Neutrophil (primary cell): ENCODE data around the gene GXYLT1.

ENCODE experiments used
- H3K27ac ChIP-seq: fragments of 200-600 bp; sonication (generic); 2 replicates; pipeline ENCODE4 v1.5.1; 2016; ENCODE audit warnings: mild to moderate bottlenecking, moderate library complexity
- H3K27me3 ChIP-seq: fragments of 200-600 bp; sonication (generic); 2 replicates; pipeline ENCODE4 v1.6.0; 2016; ENCODE audit warnings: mild to moderate bottlenecking
- H3K36me3 ChIP-seq: fragments of 200-600 bp; sonication (generic); 2 replicates; pipeline ENCODE4 v1.5.1; 2017
- H3K4me1 ChIP-seq, 2 experiments: fragments of 200-600 bp in 1 of 2; sonication (generic) in 1 of 2; 1 replicate in 1 of 2; 2 replicates in 1 of 2; pipeline versions ENCODE4 v1.5.1 to v1.6.1; 2013 to 2016; ENCODE audit warnings: low read depth in 1 of 2, low read length in 1 of 2, mild to moderate bottlenecking in 1 of 2, moderate library complexity in 1 of 2; ENCODE audit not compliant: control insufficient read depth in 1 of 2, insufficient read depth in 1 of 2
- H3K4me3 ChIP-seq, 2 experiments: fragments of 200-600 bp in 1 of 2; sonication (generic) in 1 of 2; 1 replicate in 1 of 2; 2 replicates in 1 of 2; pipeline ENCODE4 v1.5.1; 2013 to 2016; ENCODE audit warnings: low read depth in 1 of 2, low read length in 1 of 2, mild to moderate bottlenecking in 1 of 2, moderate library complexity in 1 of 2
- H3K9me3 ChIP-seq: fragments of 200-600 bp; sonication (generic); 2 replicates; pipeline ENCODE4 v1.5.1; 2016
- CTCF ChIP-seq: fragments of 200-600 bp; sonication (generic); IDR thresholded peaks from 2 replicates; pipeline ENCODE4 v1.5.1; 2016; ENCODE audit warnings: antibody characterized with exemption

The GXYLT1 gene

DNA sequence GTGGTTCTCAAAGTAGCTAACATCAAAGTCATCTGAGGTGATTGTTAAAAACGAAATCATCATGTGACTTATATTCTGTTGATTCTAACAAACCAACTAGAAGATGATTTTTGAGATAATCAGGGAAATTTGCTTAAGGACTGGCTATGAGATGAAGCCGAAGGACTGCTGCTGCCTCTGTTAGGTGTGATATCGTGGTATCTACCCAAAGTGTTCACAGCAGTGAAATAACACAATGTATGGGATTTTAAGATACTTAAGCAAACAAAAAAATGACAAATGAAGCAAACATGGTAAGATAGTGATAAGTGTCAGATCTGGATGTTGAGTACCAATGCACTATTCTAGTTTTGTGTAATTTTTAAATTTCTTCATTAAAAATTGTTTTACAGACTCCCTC, 59.1 kb downstream of the GXYLT1 start:
- no peak for TF ChIP-seq CTCF
- Histone ChIP-seq H3K36me3 (peaks cover 25% of the 10 kb centered on the region), H3K4me1 (peaks cover 0 to 8% of the 10 kb centered on the region in 2 experiments), H3K27me3 (no peaks in the 10 kb centered on the region), H3K27ac (no peak overlapping the region), H3K9me3 (no peaks in the 10 kb centered on the region), H3K4me3 (no peak overlapping the region)

- TF ChIP-seq CTCF, result no peak
- Histone ChIP-seq H3K4me3 (no peak overlapping the region), H3K27ac (no peak overlapping the region), H3K4me1 (peaks cover 0 to 8% of the 10 kb centered on the region in 2 experiments), H3K9me3 (no peaks in the 10 kb centered on the region), H3K27me3 (no peaks in the 10 kb centered on the region), H3K36me3 (peaks cover 26% of the 10 kb centered on the region)
Observed at GRCh38 chr12:42084522-42084921, 60.2 kb downstream of the GXYLT1 start.

GRCh38 chr12:42076976-42077375, 67.7 kb downstream of the GXYLT1 start:
- Histone ChIP-seq H3K27ac (no peak overlapping the region), H3K4me3 (no peak overlapping the region), H3K27me3 (no peaks in the 10 kb centered on the region), H3K36me3 (peaks cover 5% of the 10 kb centered on the region), H3K9me3 (no peaks in the 10 kb centered on the region), H3K4me1 (peaks cover 0 to 2% of the 10 kb centered on the region in 2 experiments)
- no peak for TF ChIP-seq CTCF

DNA sequence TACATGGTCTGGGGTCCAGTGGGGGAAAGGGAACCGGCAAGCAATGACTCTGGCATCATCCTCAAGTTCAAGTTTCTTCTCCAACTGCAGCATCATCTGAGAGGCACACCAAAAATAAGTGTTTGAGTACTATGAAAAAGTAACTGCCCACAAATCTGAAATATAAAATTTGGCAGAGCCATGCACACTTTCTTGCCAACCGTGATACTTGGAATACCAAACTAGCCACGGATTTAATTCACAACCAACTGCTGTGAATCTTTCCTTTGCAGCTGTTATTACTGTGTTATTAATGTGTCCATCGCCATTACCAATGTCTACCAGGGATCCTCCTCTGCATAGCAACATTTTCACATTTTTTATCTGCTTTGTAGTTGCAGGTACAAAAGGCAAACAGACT, 74.6 kb downstream of the GXYLT1 start:
- no peak overlapping the region for H3K27ac ChIP-seq
- H3K36me3 ChIP-seq, result no peaks in the 10 kb centered on the region
- no peaks in the 10 kb centered on the region for H3K9me3 ChIP-seq
- H3K4me3 ChIP-seq, result no peak overlapping the region
- TF ChIP-seq CTCF, result no peak
- no peaks in the 10 kb centered on the region for H3K4me1 ChIP-seq
- no peaks in the 10 kb centered on the region for H3K27me3 ChIP-seq

GRCh38 chr12:42059127-42059526, 85.5 kb downstream of the GXYLT1 start:
- Histone ChIP-seq H3K4me1 (peaks cover 5% of the 10 kb centered on the region in 2 experiments), H3K9me3 (no peaks in the 10 kb centered on the region), H3K27me3 (no peaks in the 10 kb centered on the region), H3K4me3 (no peak overlapping the region), H3K36me3 (no peaks in the 10 kb centered on the region), H3K27ac (no peak overlapping the region)
- TF ChIP-seq CTCF, result no peak

- Histone ChIP-seq H3K9me3 (no peaks in the 10 kb centered on the region), H3K27me3 (no peaks in the 10 kb centered on the region), H3K4me3 (no peak overlapping the region), H3K4me1 (peaks cover 5% of the 10 kb centered on the region in 2 experiments), H3K36me3 (no peaks in the 10 kb centered on the region), H3K27ac (no peak overlapping the region)
- no peak for TF ChIP-seq CTCF
Observed at GRCh38 chr12:42056130-42056529, 88.5 kb downstream of the GXYLT1 start.
